K562 (cell line): ENCODE measurements around the gene GCKR. TPM values are rescaled to one million over a fixed set of nuclear protein-coding genes. Genes with fewer than 3 reads are reported as not detected.

Source experiments
- ATAC-seq: fragments of 200-7000 bp; cut with Tn5 transposase; 3 replicates; pipeline ENCODE4 v1.9.1; 2020; ENCODE audit warnings: moderate library complexity
- BruUV-seq: library from RNA; stranded (reverse); fragments of 400-500 nt; replicated peaks from 2 replicates; lab custom pipeline; 2021; lab: Mats Ljungman, UMichigan
- CTCF ChIA-PET: fragments of 300-600 bp; formaldehyde crosslinking; extraction: SDS; loops from one replicate; lab custom pipeline; 2021; ENCODE audit warnings: low intra/inter-chr PET ratio; lab: Yijun Ruan, JAX
- POLR2A ChIA-PET: fragments of 300-600, 350-650 bp; sonication (Branson Sonifier 250); formaldehyde crosslinking; extraction: SDS; loops from one replicate; lab custom pipeline; 2021; ENCODE audit warnings: antibody characterized with exemption, inconsistent platforms; lab: Yijun Ruan, JAX
- DNase-seq, 4 experiments: peaks; one replicate each; pipeline versions ENCODE4 v3.0.0 to v3.0.0-alpha.2; 2011 to 2018; ENCODE audit warnings: low spot score in 3 of 4, mixed read lengths in 3 of 4; ENCODE audit errors: extremely low read depth in 1 of 4
- FAIRE-seq: peaks from 2 replicates; lab custom pipeline; 2011; peaks lifted over from hg19 to GRCh38; lab: Jason Lieb, UNC
- H2AFZ ChIP-seq: 2 replicates; pipeline ENCODE4 v1.6.0; 2011; ENCODE audit warnings: low read depth, low read length, control low read depth, inconsistent platforms
- H3K27ac ChIP-seq: fragments of 200-600 bp; 3 replicates; pipeline ENCODE4 v1.8.0; 2011; ENCODE audit warnings: low read depth, mild to moderate bottlenecking, control low read depth, inconsistent platforms, low read length, moderate library complexity, mixed read lengths; ENCODE audit errors: extremely low read depth
- H3K27me3 ChIP-seq, 2 experiments: fragments of 300-600 bp in 1 of 2; 2 replicates in 1 of 2; 3 replicates in 1 of 2; pipeline versions ENCODE4 v1.6.0 to v1.8.0; 2011; ENCODE audit warnings: inconsistent platforms in 2 of 2, low read length in 2 of 2, mild to moderate bottlenecking in 1 of 2, mixed read lengths in 1 of 2, moderate library complexity in 1 of 2; ENCODE audit not compliant: control insufficient read depth in 2 of 2, insufficient read depth in 2 of 2
- H3K36me3 ChIP-seq: fragments of 300-600 bp; 3 replicates; pipeline ENCODE4 v1.8.0; 2011; ENCODE audit warnings: mild to moderate bottlenecking, low read length, inconsistent platforms; ENCODE audit not compliant: control insufficient read depth, insufficient read depth
- H3K4me1 ChIP-seq, 2 experiments: fragments of 200-600 bp in 1 of 2; replicated peaks in 1 of 2; 2 replicates in 1 of 2; 3 replicates in 1 of 2; pipeline versions ENCODE4 v1.5.1 to v1.8.0; 2011; ENCODE audit warnings: inconsistent platforms in 2 of 2, low read length in 2 of 2, mild to moderate bottlenecking in 1 of 2, mixed read lengths in 1 of 2, moderate library complexity in 1 of 2; ENCODE audit not compliant: control insufficient read depth in 2 of 2, insufficient read depth in 2 of 2
- H3K4me2 ChIP-seq: 2 replicates; pipeline ENCODE4 v1.6.1; 2011; ENCODE audit warnings: low read length, control low read depth, inconsistent platforms, mixed read lengths; ENCODE audit not compliant: insufficient read depth
- H3K4me3 ChIP-seq: fragments of 200-600 bp; sonication (generic), shearing (Covaris generic); 2 replicates; pipeline ENCODE4 v1.5.1; 2016; ENCODE audit warnings: control low read depth, inconsistent platforms
- H3K79me2 ChIP-seq: fragments of 200-600 bp; 3 replicates; pipeline ENCODE4 v1.8.0; 2011; ENCODE audit warnings: low read length, inconsistent platforms; ENCODE audit not compliant: control insufficient read depth, insufficient read depth
- H3K9ac ChIP-seq, 2 experiments: 2 replicates each; pipeline versions ENCODE4 v1.6.0 to v1.6.1; 2011; ENCODE audit warnings: low read depth in 2 of 2, low read length in 2 of 2, control low read depth in 1 of 2, inconsistent platforms in 1 of 2, mild to moderate bottlenecking in 1 of 2, mixed read lengths in 1 of 2; ENCODE audit not compliant: insufficient read depth in 1 of 2
- H3K9me1 ChIP-seq: one replicate; pipeline ENCODE4 v1.6.0; 2011; ENCODE audit warnings: inconsistent platforms, mild to moderate bottlenecking, low read length, moderate library complexity; ENCODE audit not compliant: control insufficient read depth, insufficient read depth
- H3K9me3 ChIP-seq: replicated peaks from 2 replicates; pipeline ENCODE4 v1.5.1; 2011; ENCODE audit warnings: low read depth, low read length, inconsistent platforms; ENCODE audit not compliant: control insufficient read depth, insufficient read depth
- H4K20me1 ChIP-seq: replicated peaks from 2 replicates; pipeline ENCODE4 v1.6.1; 2011; ENCODE audit warnings: low read length, inconsistent platforms, mixed read lengths; ENCODE audit not compliant: control insufficient read depth, insufficient read depth
- ATF7 ChIP-seq: fragments of 450-650 bp; IDR thresholded peaks from 2 replicates; pipeline ENCODE4 v1.7.1; 2014; ENCODE audit warnings: mild to moderate bottlenecking, moderate library complexity
- CEBPG ChIP-seq, 3 experiments: fragments of 200-800 bp in 1 of 3; sonication (Bioruptor generic) in 1 of 3; sonication (generic) in 1 of 3; formaldehyde crosslinking in 1 of 3; IDR thresholded peaks in 2 of 3; conservative IDR thresholded peaks in 1 of 3; 2 replicates each; pipeline versions ENCODE4 v1.6.1 to v1.8.0; 2016 to 2022; ENCODE audit warnings: missing compliant biosample characterization in 2 of 3, missing genetic modification characterization in 2 of 3, mild to moderate bottlenecking in 1 of 3, missing genetic modification reagents in 1 of 3
- CTBP1 ChIP-seq: fragments of 450-650 bp; IDR thresholded peaks from 2 replicates; pipeline ENCODE4 v1.6.1; 2016; ENCODE audit warnings: borderline replicate concordance
- FOXP1 ChIP-seq: sonication (generic); formaldehyde crosslinking; IDR thresholded peaks from 2 replicates; pipeline ENCODE4 v1.8.0; 2022; ENCODE audit warnings: mild to moderate bottlenecking, missing genetic modification reagents
- HNRNPK ChIP-seq: fragments of 200-400 bp; formaldehyde crosslinking; IDR thresholded peaks from one replicate; pipeline ENCODE4 v1.6.1; 2018; ENCODE audit warnings: mild to moderate bottlenecking, low read depth, low read length; ENCODE audit not compliant: poor library complexity, severe bottlenecking
- RAD21 ChIP-seq, 2 experiments: fragments of 250-450 bp in 1 of 2; fragments of 450-650 bp in 1 of 2; sonication (Bioruptor Pico) in 1 of 2; formaldehyde crosslinking in 1 of 2; IDR thresholded peaks in 1 of 2; conservative IDR thresholded peaks in 1 of 2; 2 replicates each; pipeline versions ENCODE4 v1.4.0 to v1.8.0; 2020 to 2022; ENCODE audit warnings: mild to moderate bottlenecking in 2 of 2, moderate library complexity in 1 of 2
- RNF2 ChIP-seq: sonication (generic); IDR thresholded peaks from 2 replicates; pipeline ENCODE4 v1.6.1; 2016
- TAF1 ChIP-seq: IDR thresholded peaks from 2 replicates; pipeline ENCODE4 v1.6.1; 2011; ENCODE audit warnings: mild to moderate bottlenecking, low read length, moderate library complexity; ENCODE audit not compliant: insufficient read depth, control insufficient read depth, severe bottlenecking; ENCODE audit errors: extremely low read depth
- TOE1 ChIP-seq, 2 experiments: fragments of 450-650 bp in 1 of 2; sonication (generic) in 1 of 2; formaldehyde crosslinking in 1 of 2; IDR thresholded peaks; 2 replicates each; pipeline versions ENCODE4 v1.7.1 to v1.8.0; 2016 to 2022; ENCODE audit warnings: borderline replicate concordance in 2 of 2, mild to moderate bottlenecking in 2 of 2, antibody characterized with exemption in 1 of 2, inconsistent platforms in 1 of 2, low read depth in 1 of 2, missing genetic modification reagents in 1 of 2, moderate library complexity in 1 of 2
- ZNF212 ChIP-seq: fragments of 450-650 bp; formaldehyde crosslinking; IDR thresholded peaks from 2 replicates; pipeline ENCODE4 v1.4.0; 2020; ENCODE audit warnings: mild to moderate bottlenecking
- ZNF311 ChIP-seq: fragments of 250-450 bp; sonication (Bioruptor Pico); IDR thresholded peaks from 2 replicates; pipeline ENCODE4 v1.4.0; 2020; ENCODE audit warnings: mild to moderate bottlenecking, moderate library complexity
- WGBS: fragments of 100-300 bp; shearing (Covaris generic); methylation state at CpG from one replicate; pipeline ENCODE4 v1.1.6; 2016; ENCODE audit warnings: low coverage, mixed read lengths; ENCODE audit not compliant: insufficient coverage; ENCODE audit errors: missing lambda C conversion rate; 5-methylcytosine and 5-hydroxymethylcytosine counted together
- in situ Hi-C: fragments of 300-500 bp; cut with MboI; formaldehyde crosslinking; loops from 4 replicates; pipeline ENCODE4 v1.15.0; 2018; ENCODE audit warnings: inconsistent platforms, mixed read lengths
- intact Hi-C: fragments of 100-400 bp; cut with micrococcal nuclease; formaldehyde crosslinking; loops from 2 replicates; pipeline ENCODE4 v1.14.2; 2022
- polyA plus RNA-seq, 8 experiments: library from polyadenylated mRNA; depleted of rRNA in 4 of 8; stranded (reverse) in 5 of 8; unstranded in 3 of 8; fragments of >200 nt; fragmentation: Nextera tagmentation in 2 of 8; fragmentation: Illumina TruSeq in 1 of 8; extraction: Ambion mirVana in 2 of 8; extraction: Trizol in 1 of 8; gene quantifications; 2 replicates each; pipeline versions ENCODE4 v1.2.1 to v1.2.3, GENCODE V29; 2011 to 2014; ENCODE audit warnings: inconsistent platforms in 1 of 8, missing spikeins in 1 of 8
- total RNA-seq, 7 experiments: library from RNA; depleted of rRNA in 6 of 7; stranded (reverse); fragments of >200 nt in 6 of 7; fragmentation: Illumina TruSeq in 2 of 7; extraction: Trizol in 2 of 7; gene quantifications; 2 replicates each; pipeline versions ENCODE4 v1.2.1 to v1.2.3, GENCODE V29; 2011 to 2021; ENCODE audit warnings: low replicate concordance in 1 of 7
- TF ChIP-seq, protein P1 (sequence below): fragments of 200-800 bp; sonication (Bioruptor generic); IDR thresholded peaks from 2 replicates; pipeline ENCODE4 v1.6.1; 2016; ENCODE audit warnings: missing genetic modification characterization, missing compliant biosample characterization
- TF ChIP-seq, protein P2 (sequence below), 3 experiments: IDR thresholded peaks in 2 of 3; conservative IDR thresholded peaks in 1 of 3; 2 replicates each; pipeline ENCODE4 v1.5.1; 2011 to 2012; ENCODE audit warnings: low read length in 3 of 3, mild to moderate bottlenecking in 3 of 3, control low read depth in 2 of 3, improper control_type of control experiment in 1 of 3, inconsistent platforms in 1 of 3, low read depth in 1 of 3, mixed read lengths in 1 of 3, moderate library complexity in 1 of 3; ENCODE audit not compliant: insufficient read depth in 2 of 3

Gene GCKR
- total and polyA plus RNA-seq, 9 of the 15 experiments (the other 6 are each of a cell fraction or from before 2014, with no cell fraction given): 0.28 to 0.79 (median 0.50) TPM; not detected in 1

DNA sequence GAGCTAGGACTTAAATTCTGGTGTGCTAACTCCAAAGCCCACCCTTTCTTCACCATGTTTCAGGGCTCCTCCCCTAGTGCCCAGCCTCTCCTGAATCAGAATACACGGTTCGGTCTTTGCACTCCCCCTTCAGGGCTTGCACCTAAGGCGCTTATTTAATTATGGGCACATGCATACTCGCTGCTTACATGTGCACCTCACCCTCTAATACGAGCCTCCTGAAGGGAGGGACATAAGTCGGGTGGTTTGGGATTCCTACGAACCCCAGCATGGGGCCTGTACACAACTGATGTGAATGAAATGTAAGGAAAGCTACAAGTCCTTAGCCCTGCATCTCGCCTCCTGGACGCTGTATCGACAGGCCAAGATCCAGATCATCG, 7.5 kb upstream of the GCKR start:
- H2AFZ ChIP-seq: peak overlapping the region; percentile 96
- TF ChIP-seq TAF1 (no peak), FOXP1 (no peak), ATF7 (no peak), HNRNPK (no peak), CTBP1 (no peak), CEBPG (CRISPR knock-in tag; IDR thresholded peaks at IDR 0.05) (no peak), CEBPG (tag; conservative IDR thresholded peaks at IDR 0.05 in 1 of 2, IDR thresholded peaks at IDR 0.05 in 1 of 2) (no peak), ZNF311 (no peak), RNF2 (no peak), ZNF212 (CRISPR knock-in tag) (no peak), TOE1 (IDR thresholded peaks at IDR 0.05; ENCODE audit: borderline replicate concordance) (no peak), TOE1 (CRISPR knock-in tag; IDR thresholded peaks at IDR 0.05; ENCODE audit: borderline replicate concordance, low read depth) (peak; percentile 48; the same call in 1 of the 2 replicates), RAD21 (CRISPR knock-in tag; conservative IDR thresholded peaks at IDR 0.05 in 1 of 2, IDR thresholded peaks at IDR 0.05 in 1 of 2) (0 out of 4 replicates have a peak, but pooled peaks of 1 of the 2 experiments have one; percentile 10)
- TF ChIP-seq, protein P1, sequence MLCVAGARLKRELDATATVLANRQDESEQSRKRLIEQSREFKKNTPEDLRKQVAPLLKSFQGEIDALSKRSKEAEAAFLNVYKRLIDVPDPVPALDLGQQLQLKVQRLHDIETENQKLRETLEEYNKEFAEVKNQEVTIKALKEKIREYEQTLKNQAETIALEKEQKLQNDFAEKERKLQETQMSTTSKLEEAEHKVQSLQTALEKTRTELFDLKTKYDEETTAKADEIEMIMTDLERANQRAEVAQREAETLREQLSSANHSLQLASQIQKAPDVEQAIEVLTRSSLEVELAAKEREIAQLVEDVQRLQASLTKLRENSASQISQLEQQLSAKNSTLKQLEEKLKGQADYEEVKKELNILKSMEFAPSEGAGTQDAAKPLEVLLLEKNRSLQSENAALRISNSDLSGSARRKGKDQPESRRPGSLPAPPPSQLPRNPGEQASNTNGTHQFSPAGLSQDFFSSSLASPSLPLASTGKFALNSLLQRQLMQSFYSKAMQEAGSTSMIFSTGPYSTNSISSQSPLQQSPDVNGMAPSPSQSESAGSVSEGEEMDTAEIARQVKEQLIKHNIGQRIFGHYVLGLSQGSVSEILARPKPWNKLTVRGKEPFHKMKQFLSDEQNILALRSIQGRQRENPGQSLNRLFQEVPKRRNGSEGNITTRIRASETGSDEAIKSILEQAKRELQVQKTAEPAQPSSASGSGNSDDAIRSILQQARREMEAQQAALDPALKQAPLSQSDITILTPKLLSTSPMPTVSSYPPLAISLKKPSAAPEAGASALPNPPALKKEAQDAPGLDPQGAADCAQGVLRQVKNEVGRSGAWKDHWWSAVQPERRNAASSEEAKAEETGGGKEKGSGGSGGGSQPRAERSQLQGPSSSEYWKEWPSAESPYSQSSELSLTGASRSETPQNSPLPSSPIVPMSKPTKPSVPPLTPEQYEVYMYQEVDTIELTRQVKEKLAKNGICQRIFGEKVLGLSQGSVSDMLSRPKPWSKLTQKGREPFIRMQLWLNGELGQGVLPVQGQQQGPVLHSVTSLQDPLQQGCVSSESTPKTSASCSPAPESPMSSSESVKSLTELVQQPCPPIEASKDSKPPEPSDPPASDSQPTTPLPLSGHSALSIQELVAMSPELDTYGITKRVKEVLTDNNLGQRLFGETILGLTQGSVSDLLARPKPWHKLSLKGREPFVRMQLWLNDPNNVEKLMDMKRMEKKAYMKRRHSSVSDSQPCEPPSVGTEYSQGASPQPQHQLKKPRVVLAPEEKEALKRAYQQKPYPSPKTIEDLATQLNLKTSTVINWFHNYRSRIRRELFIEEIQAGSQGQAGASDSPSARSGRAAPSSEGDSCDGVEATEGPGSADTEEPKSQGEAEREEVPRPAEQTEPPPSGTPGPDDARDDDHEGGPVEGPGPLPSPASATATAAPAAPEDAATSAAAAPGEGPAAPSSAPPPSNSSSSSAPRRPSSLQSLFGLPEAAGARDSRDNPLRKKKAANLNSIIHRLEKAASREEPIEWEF: no peak
- TF ChIP-seq, protein P2, sequence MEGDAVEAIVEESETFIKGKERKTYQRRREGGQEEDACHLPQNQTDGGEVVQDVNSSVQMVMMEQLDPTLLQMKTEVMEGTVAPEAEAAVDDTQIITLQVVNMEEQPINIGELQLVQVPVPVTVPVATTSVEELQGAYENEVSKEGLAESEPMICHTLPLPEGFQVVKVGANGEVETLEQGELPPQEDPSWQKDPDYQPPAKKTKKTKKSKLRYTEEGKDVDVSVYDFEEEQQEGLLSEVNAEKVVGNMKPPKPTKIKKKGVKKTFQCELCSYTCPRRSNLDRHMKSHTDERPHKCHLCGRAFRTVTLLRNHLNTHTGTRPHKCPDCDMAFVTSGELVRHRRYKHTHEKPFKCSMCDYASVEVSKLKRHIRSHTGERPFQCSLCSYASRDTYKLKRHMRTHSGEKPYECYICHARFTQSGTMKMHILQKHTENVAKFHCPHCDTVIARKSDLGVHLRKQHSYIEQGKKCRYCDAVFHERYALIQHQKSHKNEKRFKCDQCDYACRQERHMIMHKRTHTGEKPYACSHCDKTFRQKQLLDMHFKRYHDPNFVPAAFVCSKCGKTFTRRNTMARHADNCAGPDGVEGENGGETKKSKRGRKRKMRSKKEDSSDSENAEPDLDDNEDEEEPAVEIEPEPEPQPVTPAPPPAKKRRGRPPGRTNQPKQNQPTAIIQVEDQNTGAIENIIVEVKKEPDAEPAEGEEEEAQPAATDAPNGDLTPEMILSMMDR (IDR thresholded peaks at IDR 0.05 in 2 of 3, conservative IDR thresholded peaks at IDR 0.05 in 1 of 3; ENCODE audit: insufficient read depth in 2 of 3, low read depth in 1 of 3, low read length in 3 of 3): peak in 2 of 3 experiments; percentile 8 to 26; a peak in 2 of 6 replicates

More for the DNA sequence above, 7.5 kb upstream of the GCKR start:
- ChIA-PET POLR2A (no interaction called here), CTCF (interaction anchor here (1.2 kb wide), 1 partner anchor 80 kb away, joined by 4 read pairs; the partner anchor contains the start of gene PPM1G)
- H3K79me2 ChIP-seq: peaks cover 6% of the 10 kb centered on the region; the same call in 2 of the 3 replicates
- FAIRE-seq (no peak), ATAC-seq (peak; percentile 7; the same call in 2 of the 3 replicates), DNase-seq (peak in 2 of 4 experiments; percentile 16 to 34)
- BruUV-seq: TSS peak; percentile 54
- no peaks in the 10 kb centered on the region for H3K9me1 ChIP-seq
- H3K9ac ChIP-seq: peak overlapping the region; percentile 47 to 82; a peak in 3 of 4 replicates
- H3K4me2 ChIP-seq: peak overlapping the region; percentile 98
- H3K27me3 ChIP-seq: no peaks in the 10 kb centered on the region
- intact Hi-C loops (loop anchor here (2.0 to 10.0 kb wide), 3 partner anchors 62 to 136 kb away; partner anchors contain the start of genes CCDC121, GPN1 and NRBP1), in situ Hi-C loops (no loop called here)
- peak overlapping the region; percentile 52 for H3K4me3 ChIP-seq
- H3K4me1 ChIP-seq: peaks cover 3 to 6% of the 10 kb centered on the region in 2 experiments; a peak in 4 of 5 replicates
- WGBS: 2% methylated on average over 11 of the region's 11 CpGs
- no peaks in the 10 kb centered on the region for H3K9me3 ChIP-seq
- H4K20me1 ChIP-seq: no peaks in the 10 kb centered on the region
- H3K36me3 ChIP-seq: no peaks in the 10 kb centered on the region; the same call in 2 of the 3 replicates
- peak overlapping the region; percentile 28; the same call in 2 of the 3 replicates for H3K27ac ChIP-seq
